ENCODE data around the gene ZNF497.

DNA sequence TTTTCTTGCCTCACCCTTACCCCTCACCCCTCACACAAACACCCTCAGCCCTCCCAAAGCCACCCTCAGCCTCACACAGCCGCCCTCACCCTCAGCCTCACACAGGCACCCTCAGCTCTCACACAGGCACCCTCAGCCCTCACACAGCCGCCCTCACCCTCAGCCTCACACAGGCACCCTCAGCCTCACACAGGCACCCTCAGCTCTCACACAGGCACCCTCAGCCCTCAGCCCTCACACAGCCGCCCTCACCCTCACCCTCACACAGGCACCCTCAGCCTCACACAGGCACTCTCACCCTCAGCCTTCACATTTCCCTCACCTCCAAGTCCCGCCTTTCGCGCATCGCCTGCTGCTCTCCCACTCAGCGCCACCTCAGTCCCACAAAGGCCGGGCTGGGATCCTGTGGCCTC lies 36.0 kb downstream of the ZNF497 start:
- TF ChIP-seq, protein P1, sequence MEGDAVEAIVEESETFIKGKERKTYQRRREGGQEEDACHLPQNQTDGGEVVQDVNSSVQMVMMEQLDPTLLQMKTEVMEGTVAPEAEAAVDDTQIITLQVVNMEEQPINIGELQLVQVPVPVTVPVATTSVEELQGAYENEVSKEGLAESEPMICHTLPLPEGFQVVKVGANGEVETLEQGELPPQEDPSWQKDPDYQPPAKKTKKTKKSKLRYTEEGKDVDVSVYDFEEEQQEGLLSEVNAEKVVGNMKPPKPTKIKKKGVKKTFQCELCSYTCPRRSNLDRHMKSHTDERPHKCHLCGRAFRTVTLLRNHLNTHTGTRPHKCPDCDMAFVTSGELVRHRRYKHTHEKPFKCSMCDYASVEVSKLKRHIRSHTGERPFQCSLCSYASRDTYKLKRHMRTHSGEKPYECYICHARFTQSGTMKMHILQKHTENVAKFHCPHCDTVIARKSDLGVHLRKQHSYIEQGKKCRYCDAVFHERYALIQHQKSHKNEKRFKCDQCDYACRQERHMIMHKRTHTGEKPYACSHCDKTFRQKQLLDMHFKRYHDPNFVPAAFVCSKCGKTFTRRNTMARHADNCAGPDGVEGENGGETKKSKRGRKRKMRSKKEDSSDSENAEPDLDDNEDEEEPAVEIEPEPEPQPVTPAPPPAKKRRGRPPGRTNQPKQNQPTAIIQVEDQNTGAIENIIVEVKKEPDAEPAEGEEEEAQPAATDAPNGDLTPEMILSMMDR (IDR thresholded peaks at IDR 0.05), result no peak
- no peak for TF ChIP-seq POLR2A (IDR thresholded peaks at IDR 0.05)
- TF ChIP-seq POLR2AphosphoS5 (IDR thresholded peaks at IDR 0.05; ENCODE audit: insufficient read depth in 1 of 2, low read depth in 1 of 2), result no peak
